B cell (primary cell): Measurements from ENCODE around the gene TBC1D10A.

Experiments
- EZH2 ChIP-seq: IDR thresholded peaks from 2 replicates; pipeline ENCODE4 v1.6.1; 2012; ENCODE audit warnings: borderline replicate concordance, low read depth, mild to moderate bottlenecking, moderate library complexity, low read length; ENCODE audit not compliant: insufficient read depth, poor library complexity, severe bottlenecking
- TF ChIP-seq, protein P1 (sequence below): fragments of 200-600 bp; IDR thresholded peaks from one replicate; pipeline ENCODE4 v1.8.0; 2022; ENCODE audit warnings: antibody characterized with exemption, mild to moderate bottlenecking

DNA sequence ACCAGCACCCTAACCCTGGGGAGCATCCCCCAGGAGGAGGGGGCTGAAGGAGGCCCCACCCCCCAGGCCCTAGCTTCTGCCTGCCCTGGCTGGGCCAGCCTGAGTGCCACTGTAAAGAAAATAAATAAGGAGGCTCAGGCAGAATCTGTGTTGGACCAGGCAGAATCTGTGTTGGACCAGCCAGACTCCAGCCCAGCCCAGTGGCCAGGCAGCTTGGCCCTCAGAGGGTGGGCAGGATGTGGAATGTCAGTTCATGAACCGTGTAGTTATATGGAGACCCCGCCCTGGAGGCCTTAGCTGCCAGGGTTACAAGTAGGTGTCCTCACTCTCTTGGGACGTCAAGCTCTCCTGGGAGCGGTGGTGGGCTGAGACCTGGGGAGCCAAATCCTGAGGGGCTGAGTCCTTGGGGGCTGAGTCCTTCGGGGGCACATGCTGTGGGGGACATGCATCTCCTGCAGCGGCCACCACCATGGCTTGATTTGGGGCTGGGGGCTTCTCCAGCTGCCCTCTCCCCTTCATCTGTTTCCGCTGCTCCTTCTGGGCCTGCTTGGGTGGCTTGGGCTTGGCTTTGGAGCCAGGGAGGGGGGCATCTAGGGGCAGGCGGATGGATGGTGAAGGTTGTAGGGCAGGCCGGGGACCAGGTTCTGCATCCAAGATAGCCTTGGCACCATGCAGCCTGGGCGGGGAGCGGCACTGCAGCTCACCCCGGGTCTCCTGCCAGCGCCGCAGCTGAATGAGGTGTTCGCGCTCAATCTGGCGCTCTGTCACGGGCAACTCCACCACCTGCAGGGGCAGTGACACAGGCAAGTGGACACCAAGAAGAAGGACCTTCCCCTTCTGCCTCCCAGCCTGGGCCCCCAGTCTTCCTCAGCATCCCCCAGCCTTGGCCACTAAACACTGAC, 34.4 kb downstream of the TBC1D10A start:
- TF ChIP-seq, protein P1, sequence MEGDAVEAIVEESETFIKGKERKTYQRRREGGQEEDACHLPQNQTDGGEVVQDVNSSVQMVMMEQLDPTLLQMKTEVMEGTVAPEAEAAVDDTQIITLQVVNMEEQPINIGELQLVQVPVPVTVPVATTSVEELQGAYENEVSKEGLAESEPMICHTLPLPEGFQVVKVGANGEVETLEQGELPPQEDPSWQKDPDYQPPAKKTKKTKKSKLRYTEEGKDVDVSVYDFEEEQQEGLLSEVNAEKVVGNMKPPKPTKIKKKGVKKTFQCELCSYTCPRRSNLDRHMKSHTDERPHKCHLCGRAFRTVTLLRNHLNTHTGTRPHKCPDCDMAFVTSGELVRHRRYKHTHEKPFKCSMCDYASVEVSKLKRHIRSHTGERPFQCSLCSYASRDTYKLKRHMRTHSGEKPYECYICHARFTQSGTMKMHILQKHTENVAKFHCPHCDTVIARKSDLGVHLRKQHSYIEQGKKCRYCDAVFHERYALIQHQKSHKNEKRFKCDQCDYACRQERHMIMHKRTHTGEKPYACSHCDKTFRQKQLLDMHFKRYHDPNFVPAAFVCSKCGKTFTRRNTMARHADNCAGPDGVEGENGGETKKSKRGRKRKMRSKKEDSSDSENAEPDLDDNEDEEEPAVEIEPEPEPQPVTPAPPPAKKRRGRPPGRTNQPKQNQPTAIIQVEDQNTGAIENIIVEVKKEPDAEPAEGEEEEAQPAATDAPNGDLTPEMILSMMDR, result no peak
- TF ChIP-seq EZH2, result no peak
